WERI-Rb-1 (cell line): ENCODE measurements around the gene SAMD9L.
"Not testable (repeated sequence)": the region's sequence is repeated elsewhere in the genome, so short reads cannot be mapped to it uniquely, and the experiment has no call there.

Experiments used
- DNase-seq: peaks from one replicate; pipeline ENCODE4 v3.0.0-alpha.2; 2020
- H3K27ac ChIP-seq: fragments of 250-450 bp; sonication (Bioruptor Pico); 2 replicates; pipeline ENCODE4 v1.5.1; 2020; ENCODE audit warnings: mild to moderate bottlenecking, moderate library complexity
- H3K27me3 ChIP-seq: fragments of 250-450 bp; sonication (Bioruptor Pico); 2 replicates; pipeline ENCODE4 v1.5.1; 2021; ENCODE audit warnings: mild to moderate bottlenecking, low read depth, moderate library complexity; ENCODE audit not compliant: insufficient read depth, severe bottlenecking
- H3K36me3 ChIP-seq: fragments of 250-450 bp; sonication (Bioruptor Pico); 2 replicates; pipeline ENCODE4 v1.5.1; 2020; ENCODE audit warnings: mild to moderate bottlenecking, moderate library complexity
- H3K4me3 ChIP-seq: 2 replicates; pipeline ENCODE4 v1.5.1; 2011; ENCODE audit warnings: low read depth, mild to moderate bottlenecking, control low read depth, low read length
- H3K9me3 ChIP-seq: fragments of 250-450 bp; sonication (Bioruptor Pico); 2 replicates; pipeline ENCODE4 v1.5.1; 2021; ENCODE audit warnings: mild to moderate bottlenecking, moderate library complexity; ENCODE audit not compliant: severe bottlenecking
- CTCF ChIP-seq: IDR thresholded peaks from 2 replicates; pipeline ENCODE4 v1.5.1; 2011; ENCODE audit warnings: low read depth, mild to moderate bottlenecking, control low read depth, inconsistent platforms, low read length

The SAMD9L gene

GRCh38 chr7:93145354-93145753 lies 2.8 kb downstream of the SAMD9L start:
- no peak for DNase-seq
- Histone ChIP-seq H3K9me3 (no peaks in the 10 kb centered on the region), H3K27me3 (no peaks in the 10 kb centered on the region), H3K36me3 (no peaks in the 10 kb centered on the region), H3K27ac (no peak overlapping the region), H3K4me3 (no peak overlapping the region)
- TF ChIP-seq CTCF = no peak

GRCh38 chr7:93142127-93142526 lies 6.1 kb downstream of the SAMD9L start:
- no peak for TF ChIP-seq CTCF
- Histone ChIP-seq H3K36me3 (no peaks in the 10 kb centered on the region), H3K27ac (no peak overlapping the region), H3K9me3 (no peaks in the 10 kb centered on the region), H3K4me3 (no peak overlapping the region), H3K27me3 (no peaks in the 10 kb centered on the region)
- DNase-seq = no peak

GRCh38 chr7:93140582-93141191 lies 7.5 kb downstream of the SAMD9L start:
- Histone ChIP-seq H3K27me3 (no peaks in the 10 kb centered on the region), H3K9me3 (no peaks in the 10 kb centered on the region), H3K4me3 (no peak overlapping the region), H3K27ac (no peak overlapping the region), H3K36me3 (no peaks in the 10 kb centered on the region)
- no peak for DNase-seq
- TF ChIP-seq CTCF = no peak

GRCh38 chr7:93138576-93138975 lies 9.6 kb downstream of the SAMD9L start:
- no peak for TF ChIP-seq CTCF
- Histone ChIP-seq H3K27me3 (no peaks in the 10 kb centered on the region), H3K4me3 (no peak overlapping the region), H3K27ac (no peak overlapping the region), H3K36me3 (no peaks in the 10 kb centered on the region), H3K9me3 (no peaks in the 10 kb centered on the region)
- DNase-seq = no peak

- no peak for DNase-seq
- no peaks in the 10 kb centered on the region for H3K36me3 ChIP-seq
- H3K9me3 ChIP-seq = no peaks in the 10 kb centered on the region
- no peak overlapping the region for H3K27ac ChIP-seq
- H3K4me3 ChIP-seq = no peak overlapping the region
- TF ChIP-seq CTCF = no peak
- H3K27me3 ChIP-seq = no peaks in the 10 kb centered on the region
Measured at GRCh38 chr7:93133005-93133404, 15.2 kb downstream of the SAMD9L start.

GRCh38 chr7:93132216-93132615 lies 16.0 kb downstream of the SAMD9L start:
- Histone ChIP-seq H3K27ac (no peak overlapping the region), H3K4me3 (no peak overlapping the region), H3K9me3 (no peaks in the 10 kb centered on the region), H3K36me3 (no peaks in the 10 kb centered on the region), H3K27me3 (no peaks in the 10 kb centered on the region)
- TF ChIP-seq CTCF = no peak
- DNase-seq = no peak

- H3K4me3 ChIP-seq, H3K36me3 ChIP-seq, H3K27ac ChIP-seq, DNase-seq, H3K9me3 ChIP-seq, H3K27me3 ChIP-seq: not testable (repeated sequence)
Measured at GRCh38 chr7:93126954-93127353, 21.2 kb downstream of the SAMD9L start.

GRCh38 chr7:93123532-93123931 lies 24.7 kb downstream of the SAMD9L start:
- H3K36me3 ChIP-seq, H3K4me3 ChIP-seq, H3K27ac ChIP-seq, H3K27me3 ChIP-seq, DNase-seq, H3K9me3 ChIP-seq: not testable (repeated sequence)
